SH-SY5Y (cell line): ENCODE measurements around the gene RAB5A.

Experiments used
- GATA2 ChIP-seq: IDR thresholded peaks from 2 replicates; pipeline ENCODE4 v1.6.1; 2011; ENCODE audit warnings: mild to moderate bottlenecking, low read depth, low read length
- GATA3 ChIP-seq: IDR thresholded peaks from 2 replicates; pipeline ENCODE4 v1.6.1; 2011; ENCODE audit warnings: low read depth, mild to moderate bottlenecking, low read length, moderate library complexity

DNA sequence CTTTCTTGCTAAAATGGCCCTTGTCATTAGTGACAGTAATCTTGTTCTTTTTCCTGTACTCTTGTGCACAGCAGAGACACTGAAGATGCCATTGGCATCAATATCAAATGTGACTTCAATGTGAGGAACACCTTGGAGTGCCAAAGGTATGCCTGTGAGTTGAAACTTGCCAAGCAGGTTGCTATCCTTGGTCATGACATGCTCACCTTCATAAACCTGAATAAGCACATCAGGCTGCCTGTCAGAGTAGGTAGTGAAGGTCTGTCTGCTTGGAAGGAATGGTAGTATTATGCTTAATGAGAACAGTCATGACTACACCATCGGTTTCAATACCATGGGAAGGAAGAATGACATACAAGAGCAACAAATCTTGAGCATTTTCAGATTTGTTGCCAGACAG lies 6.3 kb upstream of the RAB5A start:
- TF ChIP-seq GATA2: no peak
- TF ChIP-seq GATA3: no peak
